HCT116 (cell line): ENCODE results near the gene MT2A.

ENCODE experiments used
- EZH2 ChIP-seq: fragments of 200-600 bp; sonication (generic); IDR thresholded peaks from 2 replicates; pipeline ENCODE4 v1.6.1; 2017; ENCODE audit warnings: antibody characterized with exemption, mixed run types
- POLR2A ChIP-seq: IDR thresholded peaks from 2 replicates; pipeline ENCODE4 v1.7.0; 2011; ENCODE audit warnings: borderline replicate concordance; ENCODE audit not compliant: insufficient read depth, insufficient read length; ENCODE audit errors: extremely low read depth
- POLR2AphosphoS5 ChIP-seq: IDR thresholded peaks from 2 replicates; pipeline ENCODE4 v1.6.1; 2011; ENCODE audit warnings: mild to moderate bottlenecking, low read depth, low read length, moderate library complexity
- SP1 ChIP-seq: IDR thresholded peaks from 2 replicates; pipeline ENCODE4 v1.6.1; 2012; ENCODE audit warnings: low read depth
- ZFX ChIP-seq: fragments of 450-650 bp; IDR thresholded peaks from 2 replicates; pipeline ENCODE4 v1.6.1; 2017
- ZNF274 ChIP-seq: fragments of 200-500 bp; sonication (Bioruptor generic); IDR thresholded peaks from 2 replicates; pipeline ENCODE4 v1.6.1; 2014; ENCODE audit warnings: mild to moderate bottlenecking, low read depth, low read length, inconsistent platforms
- TF ChIP-seq, protein P1 (sequence below), 3 experiments: fragments of 200-600 bp in 1 of 3; sonication (generic) in 1 of 3; IDR thresholded peaks in 2 of 3; conservative IDR thresholded peaks in 1 of 3; 2 replicates each; pipeline ENCODE4 v1.5.1; 2012 to 2017; ENCODE audit warnings: low read depth in 2 of 3, low read length in 2 of 3, antibody characterized with exemption in 1 of 3, borderline replicate concordance in 1 of 3, control low read depth in 1 of 3, mild to moderate bottlenecking in 1 of 3, mixed read lengths in 1 of 3, mixed run types in 1 of 3, moderate library complexity in 1 of 3; ENCODE audit not compliant: insufficient read depth in 1 of 3
- TF ChIP-seq, protein P2 (sequence below): IDR thresholded peaks from 2 replicates; pipeline ENCODE4 v1.6.1; 2012; ENCODE audit warnings: low read depth
- TF ChIP-seq, protein P3 (sequence below): IDR thresholded peaks from 2 replicates; pipeline ENCODE4 v1.6.1; 2012

DNA sequence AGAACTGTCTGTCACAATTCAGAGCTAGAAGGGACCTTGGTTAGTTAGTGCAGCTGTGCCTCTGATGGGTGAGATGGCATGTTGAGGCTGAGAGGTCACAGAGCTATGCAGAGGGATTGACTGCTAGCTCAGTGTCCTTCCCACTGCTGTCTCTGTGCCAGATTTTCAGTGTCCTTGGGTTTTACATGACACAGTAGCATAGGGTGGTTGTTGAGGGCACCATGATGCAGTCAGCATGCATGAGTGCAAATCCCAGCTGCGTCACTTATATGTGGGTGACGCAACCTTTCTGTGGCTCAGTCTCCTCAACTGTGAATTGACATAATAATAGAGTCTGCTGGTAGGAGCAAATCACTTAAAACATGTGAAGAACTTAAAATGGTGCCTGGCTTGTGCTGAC is 32.8 kb downstream of the MT2A start:
- TF ChIP-seq, protein P1, sequence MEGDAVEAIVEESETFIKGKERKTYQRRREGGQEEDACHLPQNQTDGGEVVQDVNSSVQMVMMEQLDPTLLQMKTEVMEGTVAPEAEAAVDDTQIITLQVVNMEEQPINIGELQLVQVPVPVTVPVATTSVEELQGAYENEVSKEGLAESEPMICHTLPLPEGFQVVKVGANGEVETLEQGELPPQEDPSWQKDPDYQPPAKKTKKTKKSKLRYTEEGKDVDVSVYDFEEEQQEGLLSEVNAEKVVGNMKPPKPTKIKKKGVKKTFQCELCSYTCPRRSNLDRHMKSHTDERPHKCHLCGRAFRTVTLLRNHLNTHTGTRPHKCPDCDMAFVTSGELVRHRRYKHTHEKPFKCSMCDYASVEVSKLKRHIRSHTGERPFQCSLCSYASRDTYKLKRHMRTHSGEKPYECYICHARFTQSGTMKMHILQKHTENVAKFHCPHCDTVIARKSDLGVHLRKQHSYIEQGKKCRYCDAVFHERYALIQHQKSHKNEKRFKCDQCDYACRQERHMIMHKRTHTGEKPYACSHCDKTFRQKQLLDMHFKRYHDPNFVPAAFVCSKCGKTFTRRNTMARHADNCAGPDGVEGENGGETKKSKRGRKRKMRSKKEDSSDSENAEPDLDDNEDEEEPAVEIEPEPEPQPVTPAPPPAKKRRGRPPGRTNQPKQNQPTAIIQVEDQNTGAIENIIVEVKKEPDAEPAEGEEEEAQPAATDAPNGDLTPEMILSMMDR (IDR thresholded peaks at IDR 0.05 in 2 of 3, conservative IDR thresholded peaks at IDR 0.05 in 1 of 3; ENCODE audit: borderline replicate concordance in 1 of 3, insufficient read depth in 1 of 3, low read depth in 2 of 3, low read length in 2 of 3): no peak
- TF ChIP-seq SP1: no peak
- no peak for TF ChIP-seq POLR2AphosphoS5
- TF ChIP-seq ZFX: no peak
- TF ChIP-seq, protein P2, sequence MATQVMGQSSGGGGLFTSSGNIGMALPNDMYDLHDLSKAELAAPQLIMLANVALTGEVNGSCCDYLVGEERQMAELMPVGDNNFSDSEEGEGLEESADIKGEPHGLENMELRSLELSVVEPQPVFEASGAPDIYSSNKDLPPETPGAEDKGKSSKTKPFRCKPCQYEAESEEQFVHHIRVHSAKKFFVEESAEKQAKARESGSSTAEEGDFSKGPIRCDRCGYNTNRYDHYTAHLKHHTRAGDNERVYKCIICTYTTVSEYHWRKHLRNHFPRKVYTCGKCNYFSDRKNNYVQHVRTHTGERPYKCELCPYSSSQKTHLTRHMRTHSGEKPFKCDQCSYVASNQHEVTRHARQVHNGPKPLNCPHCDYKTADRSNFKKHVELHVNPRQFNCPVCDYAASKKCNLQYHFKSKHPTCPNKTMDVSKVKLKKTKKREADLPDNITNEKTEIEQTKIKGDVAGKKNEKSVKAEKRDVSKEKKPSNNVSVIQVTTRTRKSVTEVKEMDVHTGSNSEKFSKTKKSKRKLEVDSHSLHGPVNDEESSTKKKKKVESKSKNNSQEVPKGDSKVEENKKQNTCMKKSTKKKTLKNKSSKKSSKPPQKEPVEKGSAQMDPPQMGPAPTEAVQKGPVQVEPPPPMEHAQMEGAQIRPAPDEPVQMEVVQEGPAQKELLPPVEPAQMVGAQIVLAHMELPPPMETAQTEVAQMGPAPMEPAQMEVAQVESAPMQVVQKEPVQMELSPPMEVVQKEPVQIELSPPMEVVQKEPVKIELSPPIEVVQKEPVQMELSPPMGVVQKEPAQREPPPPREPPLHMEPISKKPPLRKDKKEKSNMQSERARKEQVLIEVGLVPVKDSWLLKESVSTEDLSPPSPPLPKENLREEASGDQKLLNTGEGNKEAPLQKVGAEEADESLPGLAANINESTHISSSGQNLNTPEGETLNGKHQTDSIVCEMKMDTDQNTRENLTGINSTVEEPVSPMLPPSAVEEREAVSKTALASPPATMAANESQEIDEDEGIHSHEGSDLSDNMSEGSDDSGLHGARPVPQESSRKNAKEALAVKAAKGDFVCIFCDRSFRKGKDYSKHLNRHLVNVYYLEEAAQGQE: no peak
- TF ChIP-seq ZNF274: no peak
- TF ChIP-seq, protein P3, sequence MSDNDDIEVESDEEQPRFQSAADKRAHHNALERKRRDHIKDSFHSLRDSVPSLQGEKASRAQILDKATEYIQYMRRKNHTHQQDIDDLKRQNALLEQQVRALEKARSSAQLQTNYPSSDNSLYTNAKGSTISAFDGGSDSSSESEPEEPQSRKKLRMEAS: no peak
- no peak for TF ChIP-seq POLR2A
- TF ChIP-seq EZH2: no peak
